Activated CD8-positive, alpha-beta T cell treated with anti-CD3 and anti-CD28 coated beads, Interleukin-2, amount 10 ng/mL, durations not matched to agents 7 days and 5 days (primary cell): Measurements from ENCODE around the gene UBQLN1. TPM values are rescaled to one million over a fixed set of nuclear protein-coding genes. Genes with fewer than 3 reads are reported as not detected.

Source experiments
- ATAC-seq: fragments of 150-1000 bp; cut with Tn5 transposase; one replicate; pipeline ENCODE4 v1.10.0; 2021; ENCODE audit warnings: moderate library complexity
- CTCF ChIA-PET: fragments of 350-600 bp; sonication (Branson Sonifier 250); formaldehyde crosslinking; loops from one replicate; lab custom pipeline; 2021; ENCODE audit warnings: antibody characterized with exemption; lab: Charles Lee
- POLR2A ChIA-PET: fragments of 350-600 bp; sonication (Branson Sonifier 250); formaldehyde crosslinking; loops from one replicate; lab custom pipeline; 2021; ENCODE audit warnings: antibody characterized with exemption; lab: Charles Lee
- DNase-seq: peaks from one replicate; pipeline ENCODE4 v3.0.0-alpha.2; 2020
- H3K27ac Mint-ChIP-seq: one replicate; pipeline ENCODE4 v1.8.0; 2021; ENCODE audit warnings: mild to moderate bottlenecking, mixed read lengths
- H3K27me3 Mint-ChIP-seq: one replicate; pipeline ENCODE4 v1.8.0; 2021; ENCODE audit warnings: low read depth, mixed read lengths
- H3K36me3 Mint-ChIP-seq: one replicate; pipeline ENCODE4 v1.8.0; 2021; ENCODE audit warnings: low read depth, mixed read lengths
- H3K4me1 Mint-ChIP-seq: one replicate; pipeline ENCODE4 v1.8.0; 2021; ENCODE audit warnings: low read depth, mixed read lengths
- H3K4me3 Mint-ChIP-seq: one replicate; pipeline ENCODE4 v1.8.0; 2021; ENCODE audit warnings: mild to moderate bottlenecking, mixed read lengths
- H3K9me3 Mint-ChIP-seq: one replicate; pipeline ENCODE4 v1.8.0; 2022; ENCODE audit warnings: mixed read lengths; ENCODE audit not compliant: insufficient read depth
- total RNA-seq, 2 experiments: library from RNA; stranded (reverse); gene quantifications; one replicate each; pipeline ENCODE4 v1.2.3, GENCODE V29; 2021

Gene UBQLN1
- total RNA-seq, 2 experiments from 2014 or later: 95.8 to 98.2 TPM

GRCh38 chr9:83656032-83656680 lies 51.6 kb downstream of the UBQLN1 start:
- ChIA-PET CTCF (interaction anchor here (1.5 kb wide), 1 partner anchor 8 kb away, joined by 5 read pairs; no protein-coding TSS in a partner anchor), POLR2A (interaction anchor here (0.7 kb wide), 1 partner anchor 16 kb away, joined by 3 read pairs; no protein-coding TSS in a partner anchor)
- DNase-seq: no peak
- Mint-ChIP-seq H3K36me3 (peaks cover 46% of the 10 kb centered on the region), H3K4me3 (no peak overlapping the region), H3K9me3 (no peaks in the 10 kb centered on the region), H3K4me1 (peaks cover 6% of the 10 kb centered on the region), H3K27me3 (no peaks in the 10 kb centered on the region), H3K27ac (no peak overlapping the region)
- ATAC-seq: no peak

DNA sequence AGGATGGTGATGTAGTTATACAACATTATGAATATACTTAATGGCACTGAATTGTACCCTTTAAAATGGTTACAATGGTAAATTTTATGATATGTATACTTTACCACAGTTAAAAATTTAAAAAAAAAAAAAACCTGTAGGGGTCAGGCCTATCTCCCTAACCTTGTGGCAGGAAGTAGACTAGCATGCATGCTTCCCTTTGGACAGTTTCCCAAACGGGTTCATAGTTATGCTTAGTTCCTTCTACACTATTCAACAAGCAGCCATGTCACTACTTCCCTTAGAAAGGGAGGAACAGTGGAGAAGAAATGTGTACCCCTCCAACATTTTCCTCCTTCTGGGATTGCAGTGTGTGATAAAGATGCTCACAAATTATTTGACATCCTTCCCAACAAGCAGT lies 52.3 kb downstream of the UBQLN1 start:
- no peak overlapping the region for H3K4me3 Mint-ChIP-seq
- ChIA-PET CTCF (no interaction called here), POLR2A (no interaction called here)
- H3K27me3 Mint-ChIP-seq: no peaks in the 10 kb centered on the region
- peaks cover 6% of the 10 kb centered on the region for H3K4me1 Mint-ChIP-seq
- ATAC-seq (no peak), DNase-seq (no peak)
- no peak overlapping the region for H3K27ac Mint-ChIP-seq
- H3K9me3 Mint-ChIP-seq: no peaks in the 10 kb centered on the region
- H3K36me3 Mint-ChIP-seq: peaks cover 44% of the 10 kb centered on the region

- Mint-ChIP-seq H3K9me3 (no peaks in the 10 kb centered on the region), H3K4me1 (peaks cover 10% of the 10 kb centered on the region), H3K36me3 (peaks cover 33% of the 10 kb centered on the region), H3K27me3 (no peaks in the 10 kb centered on the region), H3K27ac (no peak overlapping the region), H3K4me3 (no peak overlapping the region)
- ChIA-PET CTCF (no interaction called here), POLR2A (no interaction called here)
- DNase-seq (no peak), ATAC-seq (no peak)
Observed at GRCh38 chr9:83652433-83652832, 55.3 kb downstream of the UBQLN1 start.

- H3K36me3 Mint-ChIP-seq: peaks cover 33% of the 10 kb centered on the region
- peaks cover 10% of the 10 kb centered on the region for H3K4me1 Mint-ChIP-seq
- no peak for DNase-seq
- H3K9me3 Mint-ChIP-seq: no peaks in the 10 kb centered on the region
- POLR2A ChIA-PET: no interaction called here
- H3K27ac Mint-ChIP-seq: peak overlapping the region; percentile 36
- CTCF ChIA-PET: interaction anchor here (3.4 kb wide), 1 partner anchor 28 kb away, joined by 23 read pairs; the partner anchor contains the start of gene IDNK
- no peak for ATAC-seq
- H3K27me3 Mint-ChIP-seq: no peaks in the 10 kb centered on the region
- H3K4me3 Mint-ChIP-seq: no peak overlapping the region
Observed at GRCh38 chr9:83651558-83651957, 56.2 kb downstream of the UBQLN1 start.

- no peak for DNase-seq
- peaks cover 26% of the 10 kb centered on the region for H3K36me3 Mint-ChIP-seq
- POLR2A ChIA-PET: interaction anchor here (0.9 to 1.6 kb wide), 3 partner anchors 26 to 58 kb away, joined by 4 to 5 read pairs (median 4); partner anchors contain the start of genes IDNK and UBQLN1
- H3K4me1 Mint-ChIP-seq: peaks cover 10% of the 10 kb centered on the region
- no peak overlapping the region for H3K27ac Mint-ChIP-seq
- H3K4me3 Mint-ChIP-seq: no peak overlapping the region
- no peaks in the 10 kb centered on the region for H3K9me3 Mint-ChIP-seq
- no peak for ATAC-seq
- no peaks in the 10 kb centered on the region for H3K27me3 Mint-ChIP-seq
- CTCF ChIA-PET: interaction anchor here (0.6 to 3.6 kb wide), 18 partner anchors 9 to 611 kb away, joined by 3 to 40 read pairs (median 6); partner anchors contain the start of genes IDNK and UBQLN1
Observed at GRCh38 chr9:83649515-83649914, 58.2 kb downstream of the UBQLN1 start.

- ATAC-seq (peak; percentile 87), DNase-seq (peak; percentile 79)
- POLR2A ChIA-PET: interaction anchor here (0.9 to 1.6 kb wide), 3 partner anchors 26 to 59 kb away, joined by 4 to 5 read pairs (median 4); partner anchors contain the start of genes IDNK and UBQLN1
- no peak overlapping the region for H3K4me3 Mint-ChIP-seq
- peaks cover 21% of the 10 kb centered on the region for H3K36me3 Mint-ChIP-seq
- no peaks in the 10 kb centered on the region for H3K27me3 Mint-ChIP-seq
- no peaks in the 10 kb centered on the region for H3K9me3 Mint-ChIP-seq
- no peak overlapping the region for H3K27ac Mint-ChIP-seq
- peaks cover 10% of the 10 kb centered on the region for H3K4me1 Mint-ChIP-seq
- CTCF ChIA-PET: interaction anchor here (0.6 to 3.6 kb wide), 15 partner anchors 8 to 611 kb away, joined by 3 to 40 read pairs (median 5); partner anchors contain the start of genes IDNK and UBQLN1
Observed at GRCh38 chr9:83649080-83649479, 58.7 kb downstream of the UBQLN1 start.

DNA sequence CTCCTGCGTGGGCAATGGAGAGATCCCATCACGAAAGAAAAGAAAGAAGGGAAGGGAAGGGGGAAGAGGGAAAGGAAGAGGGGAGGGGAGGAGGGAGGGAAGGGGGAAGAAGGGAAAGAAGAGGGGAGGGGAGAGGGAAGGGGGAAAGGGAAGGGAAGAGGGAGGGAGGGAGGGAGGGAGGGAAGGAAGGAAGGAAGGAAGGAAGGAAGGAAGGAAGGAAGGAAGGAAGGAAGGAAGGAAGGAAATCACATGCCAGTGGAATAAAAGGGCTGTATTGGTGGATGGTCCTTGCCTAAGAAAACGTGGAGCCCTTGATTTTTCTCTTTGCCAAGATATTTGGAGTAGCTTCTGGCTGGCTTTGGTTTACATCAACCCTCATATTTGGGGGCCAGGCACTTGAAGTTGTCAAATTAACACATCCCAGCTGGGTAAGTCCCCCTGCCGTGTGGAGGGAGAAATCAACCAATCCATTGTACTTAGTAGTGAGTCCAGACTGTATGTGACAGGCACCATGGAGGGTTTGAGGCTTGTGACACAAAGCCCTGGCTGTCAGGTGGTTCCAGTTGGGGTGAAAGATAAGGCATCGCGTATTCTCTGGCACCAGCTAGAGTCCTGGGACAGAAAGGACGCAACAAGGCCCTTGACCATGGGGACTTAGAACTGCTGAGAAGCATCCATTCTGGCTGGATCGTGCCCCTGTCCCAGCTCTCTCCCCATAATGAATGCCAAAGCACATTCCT lies 61.1 kb downstream of the UBQLN1 start:
- Mint-ChIP-seq H3K36me3 (peaks cover 9% of the 10 kb centered on the region), H3K27ac (no peak overlapping the region), H3K4me1 (peaks cover 4% of the 10 kb centered on the region), H3K9me3 (no peaks in the 10 kb centered on the region), H3K4me3 (no peak overlapping the region), H3K27me3 (no peaks in the 10 kb centered on the region)
- ATAC-seq: no peak
- ChIA-PET CTCF (no interaction called here), POLR2A (no interaction called here)
- DNase-seq: no peak

DNA sequence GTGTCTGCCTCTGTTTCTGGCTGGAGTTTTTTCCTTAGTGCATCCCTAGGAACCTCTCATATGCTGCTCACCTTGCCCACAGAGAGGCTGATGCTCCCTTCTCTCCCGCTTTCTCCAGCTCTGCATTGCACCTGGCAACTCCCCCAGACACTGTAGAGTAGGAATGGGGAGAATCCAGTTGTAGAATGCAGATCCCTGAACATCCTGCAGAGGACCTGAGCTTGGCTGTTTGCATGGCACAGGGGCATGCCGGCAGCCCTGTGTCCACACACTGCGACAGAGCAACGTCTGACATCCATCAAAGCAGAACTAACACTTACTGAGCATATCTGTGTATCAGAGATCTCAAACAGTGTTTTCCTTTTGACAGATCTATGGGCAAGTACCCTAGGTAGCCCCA lies 65.0 kb downstream of the UBQLN1 start:
- no peaks in the 10 kb centered on the region for H3K9me3 Mint-ChIP-seq
- ChIA-PET CTCF (interaction anchor here (1.4 to 2.5 kb wide), 2 partner anchors 19 to 269 kb away, joined by 3 to 9 read pairs; no protein-coding TSS in a partner anchor), POLR2A (interaction anchor here (0.6 kb wide), 1 partner anchor 19 kb away, joined by 3 read pairs; no protein-coding TSS in a partner anchor)
- H3K27ac Mint-ChIP-seq: no peak overlapping the region
- DNase-seq (no peak), ATAC-seq (no peak)
- H3K36me3 Mint-ChIP-seq: peaks cover 3% of the 10 kb centered on the region
- H3K27me3 Mint-ChIP-seq: no peaks in the 10 kb centered on the region
- H3K4me3 Mint-ChIP-seq: no peak overlapping the region
- H3K4me1 Mint-ChIP-seq: no peaks in the 10 kb centered on the region

GRCh38 chr9:83639266-83639665 lies 68.5 kb downstream of the UBQLN1 start:
- DNase-seq: no peak
- peaks cover 3% of the 10 kb centered on the region for H3K36me3 Mint-ChIP-seq
- H3K4me1 Mint-ChIP-seq: no peaks in the 10 kb centered on the region
- H3K4me3 Mint-ChIP-seq: no peak overlapping the region
- no peak overlapping the region for H3K27ac Mint-ChIP-seq
- no peak for ATAC-seq
- no peaks in the 10 kb centered on the region for H3K9me3 Mint-ChIP-seq
- ChIA-PET CTCF (interaction anchor here (0.6 to 2.8 kb wide), 5 partner anchors 11 to 305 kb away, joined by 3 to 12 read pairs (median 9); no protein-coding TSS in a partner anchor), POLR2A (interaction anchor here (0.6 to 2.2 kb wide), 2 partner anchors 15 to 33 kb away, joined by 3 to 7 read pairs; partner anchors contain the start of gene IDNK)
- no peaks in the 10 kb centered on the region for H3K27me3 Mint-ChIP-seq

DNA sequence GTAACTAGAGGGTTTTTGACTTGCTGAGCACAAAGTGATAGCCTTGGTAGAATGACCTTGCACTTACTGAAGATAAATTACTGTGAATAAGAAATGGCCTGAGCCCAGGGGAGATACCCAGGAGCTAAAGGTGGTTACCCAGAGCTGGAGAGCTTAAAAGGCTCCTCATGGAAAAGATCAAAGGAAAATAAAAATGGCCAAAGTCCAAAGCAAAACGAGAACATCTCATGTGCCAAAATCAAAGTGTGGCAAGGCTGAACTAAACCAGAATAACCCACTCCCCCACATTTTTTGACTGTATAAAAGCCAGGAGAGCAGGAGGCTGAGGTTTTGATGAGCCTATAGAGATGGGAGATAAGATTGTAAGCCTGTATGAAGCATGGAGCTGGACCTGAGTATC lies 70.4 kb downstream of the UBQLN1 start:
- DNase-seq (no peak), ATAC-seq (no peak)
- no peaks in the 10 kb centered on the region for H3K9me3 Mint-ChIP-seq
- CTCF ChIA-PET: interaction anchor here (1.0 to 1.6 kb wide), 3 partner anchors 11 to 14 kb away, joined by 3 to 7 read pairs (median 4); partner anchors contain the start of gene IDNK
- no peak overlapping the region for H3K27ac Mint-ChIP-seq
- POLR2A ChIA-PET: interaction anchor here (2.5 kb wide), 1 partner anchor 14 kb away, joined by 9 read pairs; the partner anchor contains the start of gene IDNK
- H3K36me3 Mint-ChIP-seq: no peaks in the 10 kb centered on the region
- H3K27me3 Mint-ChIP-seq: no peaks in the 10 kb centered on the region
- no peaks in the 10 kb centered on the region for H3K4me1 Mint-ChIP-seq
- no peak overlapping the region for H3K4me3 Mint-ChIP-seq

- DNase-seq: no peak
- no peak overlapping the region for H3K4me3 Mint-ChIP-seq
- H3K27ac Mint-ChIP-seq: no peak overlapping the region
- H3K9me3 Mint-ChIP-seq: no peaks in the 10 kb centered on the region
- ChIA-PET POLR2A (interaction anchor here (2.5 kb wide), 1 partner anchor 13 kb away, joined by 9 read pairs; the partner anchor contains the start of gene IDNK), CTCF (interaction anchor here (1.0 to 1.6 kb wide), 3 partner anchors 12 to 14 kb away, joined by 3 to 7 read pairs (median 4); partner anchors contain the start of gene IDNK)
- no peaks in the 10 kb centered on the region for H3K36me3 Mint-ChIP-seq
- H3K4me1 Mint-ChIP-seq: no peaks in the 10 kb centered on the region
- ATAC-seq: no peak
- no peaks in the 10 kb centered on the region for H3K27me3 Mint-ChIP-seq
Observed at GRCh38 chr9:83636813-83637212, 70.9 kb downstream of the UBQLN1 start.
